CD4-positive, alpha-beta T cell treated with Interleukin-17A for 1 hour (primary cell): Measurements from ENCODE around the gene KCNC4.
A peak's percentile ranks its signal among the peaks of the same experiment; 100 is the strongest.

ENCODE experiments used
- DNase-seq: peaks from one replicate; pipeline ENCODE4 v3.0.0-alpha.2; 2020

KCNC4 gene

DNA sequence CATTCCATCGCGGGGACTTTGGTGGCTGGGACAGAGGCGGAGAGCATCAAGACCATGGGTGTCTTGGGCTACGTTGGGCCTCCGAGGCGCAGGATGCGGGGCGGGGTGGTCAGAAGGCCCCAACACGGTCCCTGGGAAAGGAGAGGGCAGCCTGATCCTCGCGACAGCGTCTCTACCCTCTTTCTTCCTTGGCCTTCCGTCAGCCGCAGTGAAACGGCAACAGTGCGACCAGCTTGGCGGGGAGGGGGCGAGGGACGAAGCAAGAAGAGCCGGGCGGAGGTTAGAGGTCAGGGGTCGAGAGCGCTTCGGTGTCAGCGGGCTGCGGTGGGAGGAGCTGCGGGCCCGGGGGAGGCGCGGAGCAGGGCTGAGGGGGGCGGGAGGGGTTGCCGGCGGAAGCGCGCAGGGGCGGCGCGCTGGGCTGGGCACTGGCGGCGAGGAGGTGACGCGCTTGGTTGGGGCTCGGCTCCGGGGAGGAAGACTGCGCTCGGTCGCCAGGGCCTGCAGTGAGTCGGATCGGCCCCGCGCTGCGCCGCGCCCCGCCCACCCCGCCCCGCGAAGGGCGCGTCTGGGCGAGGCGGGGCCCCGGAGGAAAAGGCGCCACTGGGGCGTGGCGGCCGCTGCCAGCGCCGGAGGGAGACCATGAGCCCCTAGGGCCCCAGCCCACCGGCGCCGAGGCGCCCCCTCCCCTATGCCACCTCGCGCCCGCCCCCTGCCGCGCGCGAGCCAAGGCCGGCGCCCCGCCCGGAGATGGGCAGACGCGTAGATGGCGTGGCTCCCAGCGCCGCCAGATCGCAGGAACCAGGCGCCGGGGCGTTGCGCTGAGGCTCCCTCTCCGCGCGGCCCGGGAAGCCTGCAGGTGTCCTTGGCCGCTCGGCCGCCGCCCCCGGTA, at the start of gene KCNC4:
KCNC4 (plus strand) TSS at position 600 of the 889 bp plus-strand sequence. CDS start 1,186 bp downstream, outside the sequence.
- DNase-seq, result peak; percentile 96

DNA sequence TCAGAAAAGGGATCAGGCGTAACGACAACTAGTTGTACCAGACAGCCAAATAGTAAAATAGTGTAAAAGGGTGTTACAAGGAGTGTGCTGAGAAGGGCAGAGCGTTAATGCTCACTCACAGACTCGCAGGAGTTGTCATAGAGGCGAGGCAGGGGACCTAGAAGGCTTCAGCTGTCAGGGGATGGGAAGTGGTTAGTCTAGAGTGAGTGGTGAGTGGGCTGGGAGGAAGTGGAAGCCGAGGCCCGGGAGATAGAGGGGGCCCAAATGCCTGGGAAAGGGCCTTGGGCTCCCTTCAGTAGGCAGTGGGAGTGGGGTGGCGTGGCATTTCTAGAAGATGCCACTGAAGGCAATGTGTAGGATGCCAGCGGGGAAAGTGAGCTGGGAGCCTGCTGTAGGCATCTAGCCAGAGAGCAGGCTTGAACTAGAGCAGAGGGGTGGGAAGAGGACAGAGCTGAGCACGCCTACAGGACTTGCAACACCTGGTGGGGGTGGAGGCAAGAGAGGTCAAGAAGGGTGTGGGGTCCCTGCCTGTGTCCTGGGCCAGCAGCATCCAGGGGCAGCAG, 49.5 kb upstream of the KCNC4 start:
- no peak for DNase-seq

DNA sequence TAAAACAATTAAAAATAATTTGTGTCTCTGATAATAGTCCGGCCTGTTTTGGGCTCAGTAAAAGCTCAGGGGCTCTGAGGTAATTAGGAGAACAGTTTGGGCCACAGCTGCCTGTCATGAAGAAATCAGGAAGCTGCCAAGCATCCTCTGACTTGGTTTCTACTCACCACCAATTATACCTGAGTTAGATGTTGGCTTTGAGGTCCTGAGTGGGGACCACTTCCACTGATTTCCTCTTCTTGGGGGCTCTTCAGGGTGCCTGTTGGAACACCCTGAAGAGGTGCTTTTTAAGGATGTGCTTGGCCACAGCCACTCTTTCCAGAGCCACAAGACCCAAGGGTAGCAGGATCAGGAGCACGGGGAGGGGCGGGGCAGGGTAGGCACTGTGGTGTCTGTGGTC, 48.9 kb upstream of the KCNC4 start:
- DNase-seq, result no peak

DNA sequence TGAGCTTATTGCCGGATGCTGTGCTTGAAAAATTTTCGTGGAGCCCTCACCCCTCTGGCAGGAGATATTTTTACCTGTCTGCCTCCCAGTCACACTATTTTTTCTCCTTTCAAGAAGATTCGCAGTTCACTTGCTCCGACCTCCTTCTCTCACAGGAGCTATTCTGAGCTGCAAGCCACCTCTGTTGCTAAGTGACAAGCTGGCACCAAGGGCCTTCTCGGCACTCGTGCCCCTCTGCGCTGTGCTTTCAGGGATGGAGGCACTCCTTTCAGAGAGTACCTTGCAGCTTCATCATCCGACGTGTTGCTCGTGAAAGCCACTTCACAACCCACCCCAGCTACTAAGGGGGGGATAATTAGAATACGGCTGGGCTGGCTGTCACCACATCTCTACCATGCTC, 48.3 kb upstream of the KCNC4 start:
- DNase-seq, result no peak

DNA sequence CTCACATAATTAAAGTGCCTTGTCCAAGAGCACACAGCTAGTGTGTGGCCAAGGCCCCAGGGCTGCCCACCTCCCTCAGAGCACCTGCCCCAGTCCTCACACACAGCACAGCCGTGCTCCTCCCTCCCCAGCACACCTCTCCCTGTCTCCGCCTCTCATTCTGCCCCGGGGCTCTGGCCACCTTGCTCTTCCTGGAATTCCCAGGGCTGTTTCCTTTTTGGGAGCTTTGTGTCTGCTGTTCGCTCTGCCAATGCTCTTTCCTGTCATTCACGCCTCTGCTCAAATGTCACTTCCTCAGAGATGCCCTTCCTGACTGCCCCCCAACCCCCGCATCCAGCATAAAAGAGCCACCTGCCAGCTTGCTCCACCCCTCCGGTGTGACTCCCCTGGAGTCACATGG, 46.5 kb upstream of the KCNC4 start:
- no peak for DNase-seq

DNA sequence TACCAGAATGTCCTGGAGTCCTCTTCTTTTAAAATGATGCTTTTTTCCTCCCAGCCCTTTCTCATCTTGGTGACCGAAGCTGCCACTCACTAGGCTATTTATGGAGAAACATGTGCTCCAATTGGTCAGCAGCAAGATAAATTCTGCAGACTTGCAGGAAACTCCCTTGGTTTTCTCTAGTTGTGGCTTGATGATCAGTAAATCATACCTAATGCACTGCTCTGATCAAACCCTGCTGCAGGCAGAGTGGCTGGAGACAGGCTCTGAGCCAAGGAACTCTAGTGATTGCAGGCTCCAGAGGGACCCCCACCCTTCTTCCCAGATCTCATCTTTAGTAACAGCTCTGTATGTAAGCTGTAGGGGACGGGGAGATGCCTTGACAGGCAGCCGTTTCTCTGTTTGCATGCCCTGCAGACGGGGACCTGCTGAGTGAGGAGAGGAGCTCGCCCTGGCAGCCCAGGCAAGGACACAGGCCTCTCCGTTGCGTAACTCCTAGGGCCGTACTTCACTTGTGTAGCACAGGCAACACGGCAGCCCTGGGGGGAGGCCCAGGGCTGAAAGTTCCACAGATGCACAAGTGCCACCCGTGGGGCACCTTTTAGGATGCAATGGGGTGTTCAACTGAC, 45.3 kb upstream of the KCNC4 start:
- no peak for DNase-seq

DNA sequence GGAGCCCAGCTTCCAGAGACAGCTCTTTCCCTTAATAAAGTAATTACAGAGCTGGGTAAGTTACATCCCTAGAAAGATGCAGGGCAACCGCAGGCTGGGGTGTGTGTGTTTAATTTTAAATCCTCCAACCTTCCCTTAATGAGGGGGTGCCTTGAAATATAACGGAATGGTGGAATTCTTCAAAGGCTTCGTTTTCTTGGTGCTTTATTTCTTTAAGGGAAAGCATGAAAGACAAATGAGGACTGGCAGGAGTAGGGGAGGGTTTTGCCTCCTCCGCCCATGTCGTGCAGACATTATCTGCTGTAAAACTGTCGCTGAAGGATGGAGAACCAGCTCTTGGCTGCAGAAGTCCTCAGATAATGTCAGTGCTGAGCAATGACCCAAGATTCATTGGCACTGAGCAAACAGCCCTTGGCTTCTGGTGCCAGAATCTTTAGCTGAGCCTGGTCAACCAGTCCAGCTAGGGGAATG, 44.3 kb upstream of the KCNC4 start:
- DNase-seq, result no peak

DNA sequence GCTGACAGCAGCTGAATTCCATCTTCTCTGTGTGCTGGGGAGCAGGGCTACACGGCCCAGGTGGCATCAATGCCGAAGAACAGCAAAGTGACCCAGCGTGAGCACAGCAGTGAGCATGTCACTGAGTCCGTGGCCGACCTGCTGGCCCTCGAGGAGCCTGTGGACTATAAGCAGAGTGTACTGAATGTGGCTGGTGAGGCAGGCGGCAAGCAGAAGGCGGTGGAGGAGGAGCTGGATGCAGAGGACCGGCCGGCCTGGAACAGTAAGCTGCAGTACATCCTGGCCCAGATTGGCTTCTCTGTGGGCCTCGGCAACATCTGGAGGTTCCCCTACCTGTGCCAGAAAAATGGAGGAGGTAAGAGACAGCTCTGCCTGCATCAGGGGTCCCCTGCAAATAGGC, 43.3 kb upstream of the KCNC4 start:
- DNase-seq, result no peak

DNA sequence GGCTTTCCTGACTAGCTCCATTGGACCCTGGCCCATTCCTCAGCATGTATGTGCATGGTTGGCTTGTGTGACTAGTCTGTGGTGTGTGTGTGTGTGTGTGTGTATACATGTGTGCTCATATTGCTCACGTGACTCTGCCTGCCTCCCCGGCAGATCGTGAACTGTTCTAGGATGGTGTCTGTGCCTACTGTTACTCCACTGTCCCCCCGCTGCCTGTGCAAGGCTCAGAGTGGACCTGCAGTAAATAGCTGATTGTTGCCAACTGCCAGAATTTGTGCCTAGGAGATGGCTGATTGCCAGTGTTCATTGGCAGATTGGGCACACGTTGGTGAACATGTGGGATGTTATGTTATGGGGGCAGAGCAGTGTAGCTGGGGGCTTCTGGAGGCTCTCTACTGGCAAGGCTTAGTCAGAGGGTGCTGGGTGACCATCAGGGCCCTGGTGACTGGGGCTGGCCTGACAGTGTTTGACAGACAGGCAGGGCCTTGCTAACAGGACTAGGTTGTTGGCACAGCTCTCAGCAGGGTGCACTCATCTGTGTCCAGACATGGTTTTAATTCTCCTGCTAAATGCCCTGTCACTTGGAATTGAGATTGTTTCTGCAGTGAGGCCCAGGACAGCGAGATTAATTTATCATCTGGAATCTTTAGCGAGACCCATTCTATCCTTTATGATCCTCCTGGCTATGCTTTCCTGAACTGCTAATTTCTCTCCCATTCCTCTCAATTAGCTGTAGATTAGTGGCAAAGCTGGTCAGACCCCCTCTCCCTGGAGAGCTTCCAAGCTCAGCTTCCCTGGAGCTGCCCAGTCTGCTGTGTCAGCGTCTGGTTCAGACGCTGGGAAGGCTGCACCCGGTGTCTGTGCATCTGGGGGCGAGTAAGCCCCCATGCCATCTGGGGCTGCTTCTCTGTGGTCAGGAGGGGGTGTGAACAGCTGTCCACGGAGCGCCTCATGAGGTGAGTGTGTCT, 39.1 kb upstream of the KCNC4 start:
- DNase-seq, result no peak

DNA sequence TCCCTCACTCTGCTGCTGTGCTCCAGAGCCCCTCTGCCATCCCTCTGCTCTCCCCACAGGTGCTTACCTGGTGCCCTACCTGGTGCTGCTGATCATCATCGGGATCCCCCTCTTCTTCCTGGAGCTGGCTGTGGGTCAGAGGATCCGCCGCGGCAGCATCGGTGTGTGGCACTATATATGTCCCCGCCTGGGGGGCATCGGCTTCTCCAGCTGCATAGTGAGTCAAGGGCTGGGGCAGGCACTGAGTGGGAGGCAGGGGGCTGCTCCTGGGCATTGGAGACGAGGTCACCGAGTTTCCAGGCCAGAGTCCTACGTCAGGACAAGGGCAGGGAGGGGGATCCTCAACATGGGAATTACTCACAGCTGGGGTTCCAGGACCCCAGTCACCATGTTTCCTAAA, 38.1 kb upstream of the KCNC4 start:
- DNase-seq, result no peak

DNA sequence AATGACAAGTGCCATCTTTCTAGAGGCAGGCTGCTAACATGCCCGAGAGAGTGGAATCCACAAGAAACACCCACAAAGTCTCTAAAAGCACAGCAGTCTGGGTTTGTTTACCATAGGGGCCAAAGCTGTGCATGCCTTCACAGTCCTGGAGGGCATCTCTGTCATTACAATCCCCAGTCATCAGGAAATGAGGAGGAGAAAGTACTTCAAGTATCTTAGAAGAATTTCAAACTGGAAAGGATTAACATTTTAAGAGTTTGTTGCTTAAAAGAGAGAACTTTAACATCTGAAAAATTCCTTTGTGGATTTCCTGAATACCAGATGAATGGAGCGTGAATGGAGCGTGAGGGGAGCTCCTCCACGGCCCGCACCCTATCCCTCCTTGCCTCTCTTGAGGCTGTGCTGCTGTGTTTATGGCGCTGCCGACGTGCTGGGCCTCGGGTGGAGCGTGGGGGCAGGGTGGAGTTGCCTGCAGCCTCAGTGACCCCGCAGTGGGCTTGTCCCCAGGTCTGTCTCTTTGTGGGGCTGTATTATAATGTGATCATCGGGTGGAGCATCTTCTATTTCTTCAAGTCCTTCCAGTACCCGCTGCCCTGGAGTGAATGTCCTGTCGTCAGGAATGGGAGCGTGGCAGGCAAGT, 36.5 kb upstream of the KCNC4 start:
- no peak for DNase-seq

DNA sequence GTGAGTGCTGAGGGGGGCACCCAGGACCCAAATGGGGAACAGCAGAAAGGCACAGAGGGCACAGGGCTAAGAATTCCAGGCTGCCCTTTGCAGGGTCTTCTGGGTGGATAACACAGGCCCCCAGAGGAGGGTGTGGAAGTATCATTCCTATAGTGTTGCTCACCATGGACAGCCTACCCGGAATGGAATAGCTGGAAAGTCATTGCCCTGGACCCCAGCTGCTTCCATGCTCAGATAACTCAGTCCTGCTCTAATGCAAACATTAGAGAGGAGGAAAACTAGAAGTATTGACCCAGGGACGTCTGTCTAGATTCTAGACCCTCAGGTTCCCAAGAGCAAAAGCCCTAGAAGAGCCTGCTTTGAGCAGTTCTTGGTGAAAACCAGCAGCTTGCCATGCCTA, 35.2 kb upstream of the KCNC4 start:
- DNase-seq, result no peak

DNA sequence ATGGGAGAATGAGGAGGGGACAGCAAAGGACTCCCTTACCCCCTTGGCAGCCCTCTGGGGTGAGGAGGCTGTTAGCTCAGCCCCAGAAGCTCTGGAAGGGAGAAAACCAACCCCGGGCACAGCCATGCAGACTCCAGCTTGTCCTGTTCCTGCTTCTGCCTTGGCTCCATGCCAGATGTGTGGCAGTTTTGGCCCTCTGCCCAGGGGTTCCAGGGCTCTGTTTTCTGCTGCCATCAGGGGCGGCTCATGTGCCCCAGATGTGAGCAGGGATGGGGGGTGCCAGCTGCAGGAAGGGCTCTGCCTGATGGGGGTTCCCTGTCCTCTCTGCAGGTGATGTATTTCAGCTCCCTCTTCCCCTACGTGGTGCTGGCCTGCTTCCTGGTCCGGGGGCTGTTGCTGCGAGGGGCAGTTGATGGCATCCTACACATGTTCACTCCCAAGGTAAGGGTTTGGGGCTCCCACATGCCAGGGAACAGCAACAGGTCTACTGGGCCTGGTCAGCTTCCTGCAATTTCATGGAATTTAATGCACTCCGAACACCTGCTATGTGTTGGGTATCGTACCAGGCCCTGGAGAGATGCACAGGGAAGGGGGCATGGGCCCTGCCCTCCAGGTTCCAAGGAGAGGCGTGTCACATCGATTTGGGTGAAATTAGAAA, 33.7 kb upstream of the KCNC4 start:
- no peak for DNase-seq

DNA sequence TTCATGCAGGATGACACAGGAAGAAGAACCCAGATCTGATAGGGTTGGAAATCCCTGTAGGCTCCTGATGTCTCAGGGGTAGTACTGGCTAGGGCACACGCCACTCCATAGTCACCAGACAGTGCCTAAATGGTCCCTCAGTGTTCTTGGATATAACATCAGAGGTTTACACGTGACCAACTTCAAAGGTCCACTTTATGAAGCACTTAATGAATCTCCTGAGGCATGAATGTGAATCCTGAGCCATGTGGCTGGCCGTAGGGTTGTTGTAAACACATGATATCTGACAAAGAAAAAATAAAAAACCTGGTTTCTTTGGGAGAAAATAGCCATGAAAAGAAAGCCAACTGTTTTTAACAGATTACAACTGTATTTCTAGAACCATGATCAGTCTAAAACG, 32.3 kb upstream of the KCNC4 start:
- DNase-seq, result no peak

DNA sequence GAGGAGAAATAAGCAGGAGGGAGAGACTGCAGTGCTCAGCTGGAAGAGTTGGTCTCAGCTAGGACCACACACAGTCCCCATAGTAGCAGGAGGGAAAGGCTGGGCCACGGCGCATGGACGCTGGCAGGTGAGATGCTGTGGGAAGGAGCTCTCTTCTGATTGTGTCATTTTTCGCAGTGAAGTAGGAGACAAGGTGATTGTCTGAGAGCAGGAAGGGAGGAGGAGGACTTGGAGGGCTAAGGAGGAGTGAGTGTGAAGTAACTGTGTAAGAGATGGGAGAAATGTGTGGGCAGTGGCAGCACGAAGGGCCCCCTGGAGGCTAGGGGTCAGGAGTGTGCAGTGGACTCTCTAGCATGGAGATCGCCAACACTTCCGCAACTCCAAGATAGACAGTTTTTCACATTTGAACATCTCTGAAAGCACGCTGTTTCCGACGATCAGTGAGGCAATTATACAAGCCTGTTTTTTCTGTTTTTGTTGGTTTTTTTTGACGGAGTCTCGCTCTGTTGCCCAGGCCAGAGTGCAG, 26.4 kb upstream of the KCNC4 start:
- DNase-seq, result no peak

DNA sequence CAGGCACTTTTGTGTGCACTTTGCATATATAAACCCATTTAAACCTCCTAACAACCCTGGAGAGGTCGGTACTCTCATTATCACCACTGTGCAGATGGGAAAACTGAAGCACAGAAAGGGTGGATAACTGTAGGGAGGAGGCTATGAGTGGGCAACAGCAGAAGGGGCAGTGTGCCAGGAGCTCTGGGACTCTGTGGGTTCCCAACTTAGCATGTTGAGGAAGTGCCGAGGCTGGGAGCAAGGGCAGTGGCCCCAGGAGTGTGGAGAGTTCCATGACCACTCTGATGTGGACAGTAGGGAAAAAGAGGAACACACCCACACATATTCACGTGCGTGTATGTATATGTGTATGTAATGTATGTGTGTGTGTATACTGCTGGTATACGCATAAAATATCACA, 25.7 kb upstream of the KCNC4 start:
- DNase-seq, result no peak

DNA sequence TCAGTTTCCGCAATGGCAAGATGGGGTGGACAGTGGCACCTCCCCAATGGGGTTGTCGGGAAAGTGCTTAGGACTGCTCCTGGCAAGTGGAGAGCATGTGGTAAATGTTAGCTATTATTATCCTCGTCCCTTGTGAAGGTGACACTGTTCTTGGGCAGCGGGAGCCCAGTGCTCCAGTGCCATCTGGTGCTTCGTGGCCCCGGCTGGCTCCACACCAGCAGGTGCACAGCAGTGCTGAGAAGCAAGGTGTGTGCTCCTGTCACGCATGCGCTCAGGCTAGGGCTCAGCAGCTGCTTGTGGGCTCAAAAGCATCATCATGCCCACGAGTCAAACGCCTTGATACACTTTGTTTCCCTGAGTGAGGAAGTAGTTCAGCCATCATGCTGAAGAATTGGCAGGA, 24.9 kb upstream of the KCNC4 start:
- no peak for DNase-seq

DNA sequence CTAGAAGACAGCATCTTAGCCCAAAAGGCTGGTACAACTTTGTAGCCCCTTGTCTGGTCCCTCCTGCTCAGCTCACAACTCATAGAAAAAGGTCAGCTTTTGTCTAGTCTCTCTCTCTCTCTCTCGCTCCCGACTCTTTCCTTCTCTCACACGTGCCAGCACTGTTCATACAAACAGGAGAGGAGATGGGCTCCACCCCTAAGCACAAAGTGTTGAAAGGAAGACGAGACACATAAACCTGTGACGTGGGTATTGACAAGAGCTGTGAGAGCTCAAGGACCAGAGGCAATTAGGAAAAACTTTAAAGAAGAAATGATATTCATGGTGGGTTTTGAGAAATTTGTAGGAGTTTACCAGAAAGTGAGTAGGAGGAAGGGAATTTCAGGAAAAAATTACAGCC, 23.6 kb upstream of the KCNC4 start:
- DNase-seq, result no peak

DNA sequence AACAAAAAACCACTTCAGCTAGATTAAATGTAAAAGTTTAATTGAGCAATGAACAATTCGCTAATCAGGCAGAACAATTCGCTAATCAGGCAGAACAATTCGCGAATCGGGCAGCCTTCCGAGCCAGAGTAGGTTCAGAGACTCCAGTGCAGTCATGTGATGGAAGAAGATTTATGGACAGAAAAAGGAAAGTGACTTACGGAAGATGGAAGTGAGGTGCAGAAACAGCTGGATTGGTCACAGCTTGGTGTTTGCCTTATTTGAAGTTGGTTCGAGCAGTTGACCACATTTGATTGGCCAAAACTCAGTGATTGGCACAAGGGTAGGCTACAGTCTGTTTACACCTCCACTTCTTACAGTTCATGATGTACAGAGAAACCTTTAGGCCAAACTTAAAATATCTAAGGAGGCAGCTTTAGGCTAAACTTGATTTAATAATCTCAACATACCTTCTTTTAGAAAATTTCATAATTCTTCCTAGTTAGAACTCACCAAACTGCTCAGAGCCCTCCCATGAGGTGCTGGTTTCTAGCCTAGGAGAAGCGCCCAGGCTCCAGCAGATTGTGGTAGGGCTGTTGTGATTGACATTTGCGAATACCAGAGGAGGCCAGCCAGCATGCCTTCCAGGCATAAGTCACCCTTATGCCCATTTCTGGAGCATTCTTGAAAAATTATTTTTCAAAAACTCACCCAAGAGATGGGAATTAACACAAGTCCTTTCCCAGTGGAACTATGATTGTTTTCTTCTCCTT, 22.8 kb upstream of the KCNC4 start:
- DNase-seq, result no peak

DNA sequence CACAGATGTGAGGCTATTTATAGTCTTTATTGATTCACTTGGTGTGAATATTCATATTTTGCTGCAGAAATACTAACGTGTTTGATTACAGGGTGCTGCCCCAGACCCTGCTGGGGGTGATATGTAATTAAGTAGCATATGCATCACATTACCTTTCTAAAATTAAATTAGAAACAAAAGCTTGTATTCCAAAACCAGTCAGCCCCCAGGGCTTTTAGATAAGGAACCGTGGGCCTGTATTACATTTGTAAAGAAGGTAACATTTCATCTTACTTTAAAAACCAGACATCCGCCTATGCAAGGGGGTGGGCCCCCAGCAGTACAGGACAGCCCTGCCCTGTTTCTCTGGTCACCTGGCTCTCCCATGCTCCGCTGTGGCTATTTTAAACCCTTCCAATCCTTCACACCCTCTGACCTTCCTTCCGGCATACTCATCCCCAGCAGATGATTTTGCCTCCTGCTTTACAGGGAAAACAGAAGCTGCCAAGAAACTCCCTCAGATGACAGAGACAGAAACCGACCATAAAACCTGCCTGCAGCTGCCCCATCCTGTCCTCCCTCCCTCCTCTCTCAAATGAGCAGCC, 22.0 kb upstream of the KCNC4 start:
- DNase-seq, result no peak
